Measurements from ENCODE around the gene PRR15. TPM values are rescaled to one million over a fixed set of nuclear protein-coding genes. Genes with fewer than 3 reads are reported as not detected.

Gene PRR15
- total RNA-seq, 1 experiment from 2014 or later: 2.9 TPM

DNA sequence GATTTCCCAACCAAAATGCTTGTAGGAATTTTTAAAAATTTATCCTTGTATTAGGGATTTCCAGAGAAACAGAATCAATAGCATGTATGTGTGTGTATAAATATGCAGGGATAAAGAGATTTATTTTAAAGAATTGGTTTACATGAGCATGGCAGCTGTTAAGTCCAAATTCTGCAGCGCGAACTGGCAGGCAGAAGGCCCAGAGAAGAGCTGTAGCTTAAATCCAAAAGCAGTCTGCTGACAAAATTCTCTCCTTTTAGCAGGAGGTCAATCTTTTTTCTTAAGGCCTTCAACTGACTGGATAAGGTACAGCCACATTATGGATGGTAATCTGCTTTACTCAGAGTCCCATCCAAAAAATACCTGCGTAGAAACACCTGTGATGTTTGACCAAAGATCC, 42.0 kb downstream of the PRR15 start:
- Histone ChIP-seq H3K27me3 (ENCODE audit: insufficient read depth, low read length) (no peaks in the 10 kb centered on the region), H3K4me1 (ENCODE audit: control insufficient read depth in 1 of 2, insufficient read depth in 2 of 2, low read length in 2 of 2) (peaks cover 9 to 26% of the 10 kb centered on the region in 2 experiments), H3K4me2 (ENCODE audit: low read length) (peak overlapping the region; percentile 54), H3K27ac (ENCODE audit: low read depth, low read length) (no peak overlapping the region), H3K9me2 (ENCODE audit: insufficient read depth) (no peaks in the 10 kb centered on the region), H2AFZ (ENCODE audit: low read depth, low read length, poor library complexity, severe bottlenecking) (peak overlapping the region; percentile 93), H3K36me3 (ENCODE audit: control insufficient read depth in 1 of 2, insufficient read depth in 2 of 2, low read length in 2 of 2) (no peaks in the 10 kb centered on the region), H3K9me3 (ENCODE audit: control insufficient read depth in 1 of 2, insufficient read depth in 1 of 2, low read depth in 1 of 2, low read length in 2 of 2) (no peaks in the 10 kb centered on the region), H3K79me2 (ENCODE audit: insufficient read depth, low read length) (no peaks in the 10 kb centered on the region), H3K4me3 (replicated peaks in 1 of 2; ENCODE audit: low read depth in 1 of 2, low read length in 2 of 2) (no peak overlapping the region), H4K20me1 (ENCODE audit: insufficient read depth) (no peaks in the 10 kb centered on the region), H3K9ac (ENCODE audit: low read length) (no peak overlapping the region)
- CTCF ChIA-PET: interaction anchor here (1.9 kb wide), 1 partner anchor 17 kb away, joined by 6 read pairs; no protein-coding TSS in a partner anchor
- intact Hi-C loops (cut with micrococcal nuclease): no loop called here
- TF ChIP-seq CEBPB (IDR thresholded peaks at IDR 0.05; ENCODE audit: low read depth) (no peak), ZFX (IDR thresholded peaks at IDR 0.05) (no peak), SP1 (IDR thresholded peaks at IDR 0.05; ENCODE audit: low read depth) (no peak), ELF1 (IDR thresholded peaks at IDR 0.05; ENCODE audit: borderline replicate concordance, low read depth) (no peak), YY1 (IDR thresholded peaks at IDR 0.05; ENCODE audit: extremely low read depth, insufficient replicate concordance, low read depth, low read length) (no peak), EZH2phosphoT487 (IDR thresholded peaks at IDR 0.05; ENCODE audit: borderline replicate concordance) (no peak), CTCF (IDR thresholded peaks at IDR 0.05 in 2 of 3, conservative IDR thresholded peaks at IDR 0.05 in 1 of 3; ENCODE audit: borderline replicate concordance in 1 of 3, insufficient read depth in 1 of 3, low read depth in 2 of 3, low read length in 2 of 3) (no peak), POLR2AphosphoS5 (IDR thresholded peaks at IDR 0.05; ENCODE audit: low read depth, low read length) (no peak), EGR1 (IDR thresholded peaks at IDR 0.05; ENCODE audit: low read depth) (no peak), POLR2A (IDR thresholded peaks at IDR 0.05; ENCODE audit: borderline replicate concordance, extremely low read depth, insufficient read depth, insufficient read length) (no peak), SRF (IDR thresholded peaks at IDR 0.05; ENCODE audit: low read depth) (no peak)
- TF ChIP-seq, protein P1, sequence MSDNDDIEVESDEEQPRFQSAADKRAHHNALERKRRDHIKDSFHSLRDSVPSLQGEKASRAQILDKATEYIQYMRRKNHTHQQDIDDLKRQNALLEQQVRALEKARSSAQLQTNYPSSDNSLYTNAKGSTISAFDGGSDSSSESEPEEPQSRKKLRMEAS (IDR thresholded peaks at IDR 0.05): no peak
- TF ChIP-seq, protein P2, sequence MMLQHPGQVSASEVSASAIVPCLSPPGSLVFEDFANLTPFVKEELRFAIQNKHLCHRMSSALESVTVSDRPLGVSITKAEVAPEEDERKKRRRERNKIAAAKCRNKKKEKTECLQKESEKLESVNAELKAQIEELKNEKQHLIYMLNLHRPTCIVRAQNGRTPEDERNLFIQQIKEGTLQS (IDR thresholded peaks at IDR 0.05): no peak
- ATAC-seq: no peak
- no peak for DNase-seq (ENCODE audit: low read depth, low spot score)
- BruUV-seq (replicated peaks): no TSS peak
- POLR2A ChIA-PET: no interaction called here
- RAD21 ChIA-PET (ENCODE audit: low non-redundant PET in 1 of 2, low total read pairs in 2 of 2, uncharacterized antibody in 2 of 2, unreplicated experiment in 2 of 2): no interaction called here
